OCI-LY3 (cell line): ENCODE measurements around the gene POGZ.

Experiments used
- EZH2phosphoT487 ChIP-seq: fragments of 200-600 bp; shearing (Covaris generic); IDR thresholded peaks from 2 replicates; pipeline ENCODE4 v1.6.1; 2018; ENCODE audit warnings: antibody characterized with exemption, mixed run types, low read depth
- TF ChIP-seq, protein P1 (sequence below): fragments of 200-600, 300-600 bp; sonication (generic); IDR thresholded peaks from 2 replicates; pipeline ENCODE4 v1.5.1; 2014; ENCODE audit warnings: antibody characterized with exemption, low read length, low read depth

DNA sequence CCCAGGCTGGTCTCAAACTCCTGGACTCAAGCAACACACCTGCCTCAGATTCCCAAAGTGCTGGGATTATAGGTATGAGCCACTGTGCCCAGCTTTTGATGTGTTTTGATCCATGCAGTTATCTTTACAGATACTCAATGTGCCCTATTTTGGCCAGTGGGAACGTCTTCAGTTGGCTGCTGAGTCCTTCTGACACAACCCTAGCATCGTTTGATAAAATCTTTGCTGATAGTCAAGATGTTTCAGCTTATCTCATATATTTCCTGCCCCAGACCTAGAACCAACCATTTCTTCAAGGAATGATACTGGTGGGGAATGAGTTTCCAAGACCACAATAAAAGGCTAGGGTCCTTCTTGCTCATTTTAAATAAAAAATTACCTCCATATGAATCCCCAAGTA lies 11.6 kb downstream of the POGZ start:
- no peak for TF ChIP-seq EZH2phosphoT487
- TF ChIP-seq, protein P1, sequence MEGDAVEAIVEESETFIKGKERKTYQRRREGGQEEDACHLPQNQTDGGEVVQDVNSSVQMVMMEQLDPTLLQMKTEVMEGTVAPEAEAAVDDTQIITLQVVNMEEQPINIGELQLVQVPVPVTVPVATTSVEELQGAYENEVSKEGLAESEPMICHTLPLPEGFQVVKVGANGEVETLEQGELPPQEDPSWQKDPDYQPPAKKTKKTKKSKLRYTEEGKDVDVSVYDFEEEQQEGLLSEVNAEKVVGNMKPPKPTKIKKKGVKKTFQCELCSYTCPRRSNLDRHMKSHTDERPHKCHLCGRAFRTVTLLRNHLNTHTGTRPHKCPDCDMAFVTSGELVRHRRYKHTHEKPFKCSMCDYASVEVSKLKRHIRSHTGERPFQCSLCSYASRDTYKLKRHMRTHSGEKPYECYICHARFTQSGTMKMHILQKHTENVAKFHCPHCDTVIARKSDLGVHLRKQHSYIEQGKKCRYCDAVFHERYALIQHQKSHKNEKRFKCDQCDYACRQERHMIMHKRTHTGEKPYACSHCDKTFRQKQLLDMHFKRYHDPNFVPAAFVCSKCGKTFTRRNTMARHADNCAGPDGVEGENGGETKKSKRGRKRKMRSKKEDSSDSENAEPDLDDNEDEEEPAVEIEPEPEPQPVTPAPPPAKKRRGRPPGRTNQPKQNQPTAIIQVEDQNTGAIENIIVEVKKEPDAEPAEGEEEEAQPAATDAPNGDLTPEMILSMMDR: no peak
